Measurements from ENCODE around the gene DUSP9. TPM values are rescaled to one million over a fixed set of nuclear protein-coding genes. Genes with fewer than 3 reads are reported as not detected.

Gene DUSP9
- total RNA-seq, 1 donor from 2014 or later: 3.1 TPM

- no peak overlapping the region for H3K4me3 ChIP-seq (ENCODE audit: low read depth, low read length)
- TF ChIP-seq CTCF (conservative IDR thresholded peaks at IDR 0.05; ENCODE audit: low read depth, low read length): no peak
- DNase-seq (ENCODE audit: low read depth): no peak
These were observed 19.9 kb upstream of the DUSP9 start for GRCh38 chrX:153626863-153627674.

DNA sequence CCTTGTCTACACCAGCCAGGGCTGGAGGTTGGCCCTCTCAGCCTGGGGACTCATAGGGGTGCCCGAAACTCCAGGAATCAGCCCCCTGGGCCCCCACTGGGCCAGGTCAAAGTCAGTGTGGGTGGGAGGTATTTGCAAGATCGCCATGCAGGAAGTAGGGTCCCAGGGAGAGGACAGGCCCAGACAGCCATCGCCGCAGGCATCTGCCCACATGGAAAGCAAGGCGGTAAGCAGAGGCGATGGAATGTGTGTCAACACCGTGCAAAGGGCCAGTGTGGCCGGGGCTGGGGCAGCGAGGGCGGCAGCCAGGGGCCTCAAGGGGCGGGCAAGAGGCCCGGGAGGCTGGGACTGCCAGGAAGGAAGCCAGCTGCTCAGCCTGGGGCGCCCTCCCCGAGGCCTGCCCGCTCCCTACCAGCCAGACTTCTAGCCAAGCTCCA lies 19.3 kb upstream of the DUSP9 start:
- DNase-seq (ENCODE audit: low read depth): no peak
- TF ChIP-seq CTCF (conservative IDR thresholded peaks at IDR 0.05; ENCODE audit: low read depth, low read length): no peak
- no peak overlapping the region for H3K4me3 ChIP-seq (ENCODE audit: low read depth, low read length)

- DNase-seq (ENCODE audit: low read depth): no peak
- no peak overlapping the region for H3K4me3 ChIP-seq (ENCODE audit: low read depth, low read length)
- no peak for TF ChIP-seq CTCF (conservative IDR thresholded peaks at IDR 0.05; ENCODE audit: low read depth, low read length)
These were observed 18.9 kb upstream of the DUSP9 start for GRCh38 chrX:153628129-153628528.

GRCh38 chrX:153628665-153629064 lies 18.3 kb upstream of the DUSP9 start:
- no peak overlapping the region for H3K4me3 ChIP-seq (ENCODE audit: low read depth, low read length)
- no peak for TF ChIP-seq CTCF (conservative IDR thresholded peaks at IDR 0.05; ENCODE audit: low read depth, low read length)
- DNase-seq (ENCODE audit: low read depth): no peak

GRCh38 chrX:153631346-153631745 lies 15.7 kb upstream of the DUSP9 start:
- no peak for TF ChIP-seq CTCF (conservative IDR thresholded peaks at IDR 0.05; ENCODE audit: low read depth, low read length)
- no peak for DNase-seq (ENCODE audit: low read depth)
- no peak overlapping the region for H3K4me3 ChIP-seq (ENCODE audit: low read depth, low read length)

- DNase-seq (ENCODE audit: low read depth): no peak
- no peak overlapping the region for H3K4me3 ChIP-seq (ENCODE audit: low read depth, low read length)
- no peak for TF ChIP-seq CTCF (conservative IDR thresholded peaks at IDR 0.05; ENCODE audit: low read depth, low read length)
These were observed 15.0 kb upstream of the DUSP9 start for GRCh38 chrX:153631907-153632594.
